Transverse colon (tissue), 4 donors: Measurements from ENCODE around the gene ST3GAL6. TPM values are rescaled to one million over a fixed set of nuclear protein-coding genes. Genes with fewer than 3 reads are reported as not detected.

Experiments
- DNase-seq: peaks from one replicate; pipeline ENCODE4 v3.0.0-alpha.2; 2019
- H3K27ac ChIP-seq, 4 donors: fragments of 200-600 bp; sonication (generic); 2 replicates each; pipeline ENCODE4 v1.5.1; 2016 to 2018; ENCODE audit warnings: inconsistent platforms in 4 of 4
- H3K27me3 ChIP-seq: fragments of 200-600 bp; sonication (generic); 2 replicates; pipeline ENCODE4 v1.5.1; 2017; ENCODE audit warnings: inconsistent platforms
- H3K36me3 ChIP-seq, 4 donors: fragments of 200-600 bp; sonication (generic); 2 replicates each; pipeline ENCODE4 v1.5.1; 2017 to 2019; ENCODE audit warnings: inconsistent platforms in 4 of 4
- H3K4me1 ChIP-seq, 4 donors: fragments of 200-600 bp; sonication (generic); 2 replicates each; pipeline ENCODE4 v1.5.1; 2017 to 2020; ENCODE audit warnings: inconsistent platforms in 4 of 4
- H3K4me3 ChIP-seq, 4 donors: fragments of 200-600 bp; sonication (generic); 1 replicate in 1 of 4; 2 replicates in 3 of 4; pipeline versions ENCODE4 v1.5.1 to v1.6.1; 2017 to 2019; ENCODE audit warnings: inconsistent platforms in 4 of 4
- H3K9me3 ChIP-seq, 2 donors: fragments of 200-600 bp; sonication (generic); 2 replicates each; pipeline ENCODE4 v1.5.1; 2017 to 2019; ENCODE audit warnings: inconsistent platforms in 2 of 2
- EP300 ChIP-seq: sonication (generic); formaldehyde crosslinking; IDR thresholded peaks from one replicate; pipeline ENCODE4 v1.6.1; 2017; ENCODE audit warnings: antibody characterized with exemption, low read depth
- POLR2A ChIP-seq: fragments of 450-650 bp; IDR thresholded peaks from one replicate; pipeline ENCODE4 v1.6.1; 2016; ENCODE audit warnings: antibody characterized with exemption, mild to moderate bottlenecking, moderate library complexity
- POLR2AphosphoS5 ChIP-seq, 3 donors: sonication (generic); formaldehyde crosslinking; IDR thresholded peaks; one replicate each; pipeline ENCODE4 v1.6.1; 2016; ENCODE audit warnings: antibody characterized with exemption in 3 of 3
- WGBS, 2 donors: methylation state at CpG; one replicate each; pipeline ENCODE4 v1.1.5; 2018; ENCODE audit warnings: low coverage in 1 of 2; 5-methylcytosine and 5-hydroxymethylcytosine counted together
- in situ Hi-C, 4 donors: fragments of 200-750 bp; cut with MboI; loops; one replicate each; pipeline versions ENCODE4 v1.15.0 to v1.15.1; 2017; ENCODE audit warnings: low sequenced_read_pairs in 3 of 4, low pct_ligation_motif_present in 1 of 4, low pct_unique_long_range_greater_than_20kb in 1 of 4
- intact Hi-C: fragments of 100-400 bp; cut with DNase I; formaldehyde crosslinking; loops from one replicate; pipeline ENCODE4 v1.15.1; 2023; ENCODE audit warnings: low total_unique reads
- total RNA-seq, 4 donors: library from RNA; depleted of rRNA; stranded (reverse); fragments of >200 nt; gene quantifications; one replicate each; pipeline ENCODE4 v1.1.0, GENCODE V29; 2016
- TF ChIP-seq, protein P1 (sequence below), 5 experiments: fragments of 200-600 bp in 3 of 5; fragments of 450-650 bp in 2 of 5; sonication (generic) in 3 of 5; IDR thresholded peaks; 1 replicate in 2 of 5; 2 replicates in 3 of 5; pipeline ENCODE4 v1.5.1; 2016 to 2017; ENCODE audit warnings: antibody characterized with exemption in 5 of 5, inconsistent platforms in 3 of 5, mild to moderate bottlenecking in 2 of 5, moderate library complexity in 1 of 5

ST3GAL6 gene
- total RNA-seq, 4 donors from 2014 or later: 2.2 to 9.7 (median 2.6) TPM

DNA sequence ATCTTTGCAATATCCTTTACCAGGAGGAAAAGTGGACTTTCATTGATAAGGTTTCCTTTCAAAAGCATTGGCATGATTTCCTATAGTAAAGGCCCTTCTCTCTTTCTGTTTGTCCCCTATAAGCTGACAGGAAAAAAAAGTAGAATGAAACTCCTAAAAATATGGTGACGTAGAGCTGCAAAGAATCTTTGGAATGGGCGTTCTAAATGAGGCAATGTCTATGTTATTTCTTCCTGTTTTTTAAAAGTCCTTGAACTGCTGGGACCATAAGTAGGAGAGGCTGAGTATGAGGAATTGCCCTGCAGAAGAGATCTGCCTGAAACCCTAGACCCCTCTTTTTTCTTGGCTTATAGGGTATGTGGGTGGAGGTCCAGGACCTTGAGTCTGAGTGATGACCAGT is 17.2 kb downstream of the ST3GAL6 start:
- H3K27ac ChIP-seq: no peak overlapping the region
- 85 to 93% methylated on average over 2 of the region's 2 CpGs for WGBS, 2 donors
- no peaks in the 10 kb centered on the region for H3K9me3 ChIP-seq
- TF ChIP-seq, protein P1, sequence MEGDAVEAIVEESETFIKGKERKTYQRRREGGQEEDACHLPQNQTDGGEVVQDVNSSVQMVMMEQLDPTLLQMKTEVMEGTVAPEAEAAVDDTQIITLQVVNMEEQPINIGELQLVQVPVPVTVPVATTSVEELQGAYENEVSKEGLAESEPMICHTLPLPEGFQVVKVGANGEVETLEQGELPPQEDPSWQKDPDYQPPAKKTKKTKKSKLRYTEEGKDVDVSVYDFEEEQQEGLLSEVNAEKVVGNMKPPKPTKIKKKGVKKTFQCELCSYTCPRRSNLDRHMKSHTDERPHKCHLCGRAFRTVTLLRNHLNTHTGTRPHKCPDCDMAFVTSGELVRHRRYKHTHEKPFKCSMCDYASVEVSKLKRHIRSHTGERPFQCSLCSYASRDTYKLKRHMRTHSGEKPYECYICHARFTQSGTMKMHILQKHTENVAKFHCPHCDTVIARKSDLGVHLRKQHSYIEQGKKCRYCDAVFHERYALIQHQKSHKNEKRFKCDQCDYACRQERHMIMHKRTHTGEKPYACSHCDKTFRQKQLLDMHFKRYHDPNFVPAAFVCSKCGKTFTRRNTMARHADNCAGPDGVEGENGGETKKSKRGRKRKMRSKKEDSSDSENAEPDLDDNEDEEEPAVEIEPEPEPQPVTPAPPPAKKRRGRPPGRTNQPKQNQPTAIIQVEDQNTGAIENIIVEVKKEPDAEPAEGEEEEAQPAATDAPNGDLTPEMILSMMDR (IDR thresholded peaks at IDR 0.05): no peak
- TF ChIP-seq EP300: no peak
- no peak for TF ChIP-seq POLR2A
- TF ChIP-seq POLR2AphosphoS5 (IDR thresholded peaks at IDR 0.05): no peak
- no peak for DNase-seq
- H3K4me1 ChIP-seq: peaks cover 0 to 7% (median 3%) of the 10 kb centered on the region in 4 donors
- H3K27me3 ChIP-seq: no peaks in the 10 kb centered on the region
- intact Hi-C loops: no loop called here
- H3K36me3 ChIP-seq: no peaks in the 10 kb centered on the region
- no peak overlapping the region for H3K4me3 ChIP-seq
- in situ Hi-C loops: no loop called here

DNA sequence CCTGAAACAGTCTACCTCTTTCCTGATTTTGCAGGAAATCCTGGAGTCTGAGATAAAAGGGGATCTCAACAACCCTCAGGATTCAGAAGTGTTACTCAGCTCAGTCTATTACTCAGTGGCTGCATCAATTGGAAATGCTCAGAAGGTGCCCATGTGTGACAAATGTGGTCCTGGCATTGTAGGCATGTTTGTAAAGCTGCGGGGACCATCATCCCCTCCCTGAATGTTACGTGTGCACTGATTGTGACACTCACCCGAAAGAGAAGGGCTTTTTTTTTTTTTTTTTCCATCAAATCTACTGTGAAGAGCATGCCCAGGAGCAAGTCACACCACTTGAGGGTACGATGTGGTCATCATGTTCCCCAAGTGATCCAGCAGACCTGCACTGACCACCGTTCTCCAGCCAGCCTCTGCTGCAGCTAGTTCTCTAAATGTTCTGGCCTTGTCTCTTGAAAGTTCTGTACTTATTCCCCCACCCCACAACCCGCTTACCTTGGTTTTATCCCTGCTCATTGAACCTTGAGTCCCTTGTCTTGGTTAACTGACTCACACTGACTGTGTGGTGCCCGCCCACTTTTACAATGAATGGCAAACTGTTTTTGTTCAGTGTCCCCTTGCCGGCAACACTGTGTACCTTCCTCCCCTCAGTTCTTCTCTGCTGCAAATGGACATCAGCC is 19.8 kb downstream of the ST3GAL6 start:
- H3K27me3 ChIP-seq: no peaks in the 10 kb centered on the region
- no peaks in the 10 kb centered on the region for H3K36me3 ChIP-seq
- TF ChIP-seq, protein P1 (IDR thresholded peaks at IDR 0.05): no peak
- no peak for TF ChIP-seq POLR2AphosphoS5 (IDR thresholded peaks at IDR 0.05)
- TF ChIP-seq POLR2A: no peak
- no peak for TF ChIP-seq EP300
- intact Hi-C loops (no loop called here), in situ Hi-C loops (no loop called here)
- H3K4me3 ChIP-seq: no peak overlapping the region
- DNase-seq: no peak
- H3K4me1 ChIP-seq: peaks cover 0 to 4% (median 0%) of the 10 kb centered on the region in 4 donors
- 78 to 88% methylated on average over 3 to 8 of the region's 8 CpGs for WGBS, 2 donors
- no peaks in the 10 kb centered on the region for H3K9me3 ChIP-seq
- no peak overlapping the region for H3K27ac ChIP-seq

DNA sequence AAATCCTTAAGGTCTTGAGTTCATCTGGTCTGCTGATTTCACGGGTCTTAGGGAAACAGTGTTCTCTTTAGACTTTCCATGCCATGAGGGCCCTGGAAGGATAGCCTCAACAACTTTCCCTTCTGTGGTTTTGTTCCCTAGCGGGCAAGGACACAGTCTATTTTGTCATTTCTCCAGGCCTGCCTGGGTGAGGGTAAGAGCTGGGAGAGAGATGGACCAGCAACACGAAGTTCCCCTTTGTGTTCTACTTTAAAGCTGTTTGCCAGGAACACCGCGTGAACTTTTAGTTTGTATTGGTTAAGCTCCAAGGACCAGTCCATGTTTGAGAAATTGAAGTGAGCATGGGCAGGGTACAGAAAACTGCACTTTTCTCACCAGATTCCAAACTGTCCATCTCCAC is 20.9 kb downstream of the ST3GAL6 start:
- Histone ChIP-seq H3K36me3 (no peaks in the 10 kb centered on the region), H3K9me3 (no peaks in the 10 kb centered on the region), H3K4me3 (no peak overlapping the region), H3K27me3 (no peaks in the 10 kb centered on the region), H3K4me1 (no peaks in the 10 kb centered on the region), H3K27ac (no peak overlapping the region)
- in situ Hi-C loops: no loop called here
- intact Hi-C loops: no loop called here
- 74 to 85% methylated on average over 2 to 5 of the region's 5 CpGs for WGBS, 2 donors
- no peak for TF ChIP-seq POLR2AphosphoS5 (IDR thresholded peaks at IDR 0.05)
- no peak for TF ChIP-seq EP300
- TF ChIP-seq POLR2A: no peak
- TF ChIP-seq, protein P1 (IDR thresholded peaks at IDR 0.05): no peak
- no peak for DNase-seq

DNA sequence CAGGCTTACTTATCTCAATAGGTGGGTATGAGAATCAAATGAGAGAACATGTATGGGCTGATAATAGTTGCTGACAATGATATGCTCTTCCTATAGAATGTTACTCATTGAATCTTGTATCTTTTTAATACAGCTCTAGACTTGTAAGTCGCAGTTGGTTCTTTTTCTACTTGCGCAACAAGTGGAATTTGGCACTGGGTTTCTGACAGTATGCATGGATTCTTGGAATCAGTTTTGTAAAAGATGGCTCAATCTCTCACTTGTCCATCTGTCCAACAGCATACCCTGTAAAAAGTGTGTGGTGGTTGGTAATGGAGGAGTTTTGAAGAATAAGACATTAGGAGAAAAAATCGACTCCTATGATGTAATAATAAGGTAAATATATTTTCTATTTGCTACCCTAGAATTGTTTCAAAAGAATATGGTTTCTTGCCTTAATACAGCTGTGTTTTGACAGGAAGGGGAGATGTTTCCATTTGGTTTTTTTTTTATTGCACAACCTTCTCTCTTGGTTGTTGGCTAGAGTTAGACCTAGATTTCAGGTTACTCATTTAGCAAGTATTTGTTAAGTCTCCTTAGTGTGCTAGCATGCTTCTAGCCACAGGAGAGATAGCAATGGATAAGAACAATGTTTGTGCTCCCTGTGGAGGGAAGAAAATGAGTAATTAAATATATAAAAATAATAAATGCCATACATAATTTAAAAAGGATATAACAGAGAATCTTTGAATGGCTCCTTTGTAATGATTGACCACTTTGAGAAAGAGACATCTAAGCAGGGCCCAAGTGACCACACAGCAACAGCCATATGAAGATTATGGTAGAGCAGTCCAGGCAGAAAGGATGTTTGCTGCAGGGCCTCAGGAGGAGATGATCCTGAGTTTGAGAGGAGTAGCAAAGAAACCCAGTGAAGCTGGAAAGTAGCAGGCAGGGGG is 21.8 kb downstream of the ST3GAL6 start:
- TF ChIP-seq EP300 (no peak), POLR2AphosphoS5 (IDR thresholded peaks at IDR 0.05) (peak in 1 of 3 donors; percentile 29), POLR2A (no peak)
- TF ChIP-seq, protein P1 (IDR thresholded peaks at IDR 0.05): no peak
- peak overlapping the region in 1 of 4 donors; percentile 38 for H3K27ac ChIP-seq
- intact Hi-C loops (no loop called here), in situ Hi-C loops (no loop called here)
- no peak for DNase-seq
- H3K4me3 ChIP-seq: no peak overlapping the region
- no peaks in the 10 kb centered on the region for H3K36me3 ChIP-seq
- H3K27me3 ChIP-seq: no peaks in the 10 kb centered on the region
- 52 to 57% methylated on average over 3 of the region's 3 CpGs for WGBS, 2 donors
- no peaks in the 10 kb centered on the region for H3K9me3 ChIP-seq
- no peaks in the 10 kb centered on the region for H3K4me1 ChIP-seq
